HepG2 (cell line): ENCODE data around the gene XXYLT1. TPM values are rescaled to one million over a fixed set of nuclear protein-coding genes. Genes with fewer than 3 reads are reported as not detected.

Experiments
- ATAC-seq: fragments of 200-7000 bp; cut with Tn5 transposase; 3 replicates; pipeline ENCODE4 v1.9.1; 2020; ENCODE audit warnings: mild to moderate bottlenecking, moderate library complexity
- BruUV-seq: library from RNA; stranded (reverse); fragments of 400-500 nt; replicated peaks from 2 replicates; lab custom pipeline; 2021; lab: Mats Ljungman, UMichigan
- CTCF ChIA-PET: fragments of 300-600 bp; formaldehyde crosslinking; extraction: SDS; loops from one replicate; lab custom pipeline; 2021; ENCODE audit warnings: low total read pairs, inconsistent platforms, low intra/inter-chr PET ratio; lab: Yijun Ruan, JAX
- POLR2A ChIA-PET: fragments of 350-600 bp; sonication (Branson Sonifier 250); formaldehyde crosslinking; loops from one replicate; lab custom pipeline; 2020; ENCODE audit warnings: antibody characterized with exemption, inconsistent platforms; lab: Yijun Ruan, JAX
- DNase-seq: peaks from one replicate; pipeline ENCODE4 v3.0.0-alpha.2; 2015; ENCODE audit warnings: low spot score
- FAIRE-seq: peaks from 3 replicates; lab custom pipeline; 2011; peaks lifted over from hg19 to GRCh38; lab: Jason Lieb, UNC
- H2AFZ ChIP-seq: one replicate; pipeline ENCODE4 v1.6.1; 2011; ENCODE audit warnings: low read length, inconsistent platforms
- H3K27ac ChIP-seq: fragments of 300-600 bp; 3 replicates; pipeline ENCODE4 v1.8.0; 2011; ENCODE audit warnings: mixed run types, mild to moderate bottlenecking, mixed read lengths, low read length, inconsistent platforms; ENCODE audit not compliant: insufficient read depth; ENCODE audit errors: extremely low read length
- H3K27me3 ChIP-seq, 2 experiments: fragments of 200-600 bp in 1 of 2; 2 replicates in 1 of 2; 3 replicates in 1 of 2; pipeline versions ENCODE4 v1.6.0 to v1.8.0; 2011; ENCODE audit warnings: low read length in 2 of 2, mild to moderate bottlenecking in 2 of 2, moderate library complexity in 2 of 2, inconsistent platforms in 1 of 2; ENCODE audit not compliant: insufficient read depth in 2 of 2, control insufficient read depth in 1 of 2
- H3K36me3 ChIP-seq, 2 experiments: fragments of 200-600 bp in 1 of 2; replicated peaks in 1 of 2; 2 replicates in 1 of 2; 3 replicates in 1 of 2; pipeline versions ENCODE4 v1.5.1 to v1.8.0; 2011; ENCODE audit warnings: low read length in 2 of 2, inconsistent platforms in 1 of 2; ENCODE audit not compliant: insufficient read depth in 2 of 2, control insufficient read depth in 1 of 2
- H3K4me1 ChIP-seq: 2 replicates; pipeline ENCODE4 v1.5.1; 2012; ENCODE audit warnings: low read length, inconsistent platforms; ENCODE audit not compliant: insufficient read depth
- H3K4me2 ChIP-seq: 2 replicates; pipeline ENCODE4 v1.6.0; 2011; ENCODE audit warnings: low read depth, low read length, inconsistent platforms
- H3K4me3 ChIP-seq, 3 experiments: fragments of 200-600 bp in 1 of 3; sonication (generic), shearing (Covaris generic) in 1 of 3; replicated peaks in 1 of 3; 2 replicates each; pipeline ENCODE4 v1.5.1; 2011 to 2016; ENCODE audit warnings: low read length in 3 of 3, inconsistent platforms in 2 of 3, low read depth in 2 of 3, mild to moderate bottlenecking in 2 of 3, control low read depth in 1 of 3, mixed read lengths in 1 of 3; ENCODE audit not compliant: insufficient read depth in 1 of 3
- H3K79me2 ChIP-seq: one replicate; pipeline ENCODE4 v1.6.1; 2011; ENCODE audit warnings: low read length, inconsistent platforms; ENCODE audit not compliant: insufficient read depth
- H3K9ac ChIP-seq: 2 replicates; pipeline ENCODE4 v1.6.0; 2011; ENCODE audit warnings: mild to moderate bottlenecking, low read depth, low read length, inconsistent platforms; ENCODE audit not compliant: insufficient read depth
- H3K9me3 ChIP-seq: 2 replicates; pipeline ENCODE4 v1.5.1; 2012; ENCODE audit warnings: mild to moderate bottlenecking, low read length
- H4K20me1 ChIP-seq: 2 replicates; pipeline ENCODE4 v1.6.0; 2011; ENCODE audit warnings: inconsistent platforms, mild to moderate bottlenecking, low read length, moderate library complexity; ENCODE audit not compliant: insufficient read depth
- AGO1 ChIP-seq: fragments of 200-400 bp; formaldehyde crosslinking; IDR thresholded peaks from 2 replicates; pipeline ENCODE4 v1.6.1; 2017; ENCODE audit warnings: mild to moderate bottlenecking, low read depth, low read length, moderate library complexity; ENCODE audit not compliant: poor library complexity, severe bottlenecking
- HDAC6 ChIP-seq: fragments of 200-600 bp; sonication (generic); IDR thresholded peaks from 2 replicates; pipeline ENCODE4 v1.7.0; 2017; ENCODE audit warnings: mild to moderate bottlenecking, antibody characterized with exemption, low read length, low read depth
- ISX ChIP-seq: sonication (generic); formaldehyde crosslinking; conservative IDR thresholded peaks from 2 replicates; pipeline ENCODE4 v1.5.0; 2020; ENCODE audit warnings: missing genetic modification reagents
- KLF15 ChIP-seq: sonication (generic); formaldehyde crosslinking; IDR thresholded peaks from 2 replicates; pipeline ENCODE4 v1.8.1; 2023; ENCODE audit warnings: borderline replicate concordance, mild to moderate bottlenecking, inconsistent platforms, missing genetic modification reagents, mixed read lengths
- MED8 ChIP-seq: sonication (generic); formaldehyde crosslinking; IDR thresholded peaks from 2 replicates; pipeline ENCODE4 v1.8.1; 2023; ENCODE audit warnings: mild to moderate bottlenecking, missing genetic modification reagents; ENCODE audit not compliant: insufficient replicate concordance
- MTERF4 ChIP-seq: sonication (generic); formaldehyde crosslinking; IDR thresholded peaks from 2 replicates; pipeline ENCODE4 v1.8.0; 2023; ENCODE audit warnings: mild to moderate bottlenecking, missing genetic modification reagents
- PHF20 ChIP-seq: sonication (generic); formaldehyde crosslinking; IDR thresholded peaks from 2 replicates; pipeline ENCODE4 v1.5.0; 2020; ENCODE audit warnings: mild to moderate bottlenecking, missing genetic modification reagents
- REXO4 ChIP-seq: sonication (generic); formaldehyde crosslinking; IDR thresholded peaks from 2 replicates; pipeline ENCODE4 v1.8.0; 2022; ENCODE audit warnings: missing genetic modification reagents, mild to moderate bottlenecking, borderline replicate concordance
- SIN3A ChIP-seq: IDR thresholded peaks from 2 replicates; pipeline ENCODE4 v1.6.1; 2011; ENCODE audit warnings: low read depth, mild to moderate bottlenecking, control low read depth, low read length, borderline replicate concordance
- SNRNP70 ChIP-seq: fragments of 200-400 bp; formaldehyde crosslinking; IDR thresholded peaks from 2 replicates; pipeline ENCODE4 v1.6.1; 2017; ENCODE audit warnings: mild to moderate bottlenecking, low read depth, low read length, moderate library complexity
- TAF15 ChIP-seq: fragments of 200-400 bp; formaldehyde crosslinking; IDR thresholded peaks from one replicate; pipeline ENCODE4 v1.6.1; 2018; ENCODE audit warnings: mild to moderate bottlenecking, low read depth, low read length; ENCODE audit not compliant: poor library complexity, severe bottlenecking
- TEAD2 ChIP-seq: sonication (generic); formaldehyde crosslinking; IDR thresholded peaks from 2 replicates; pipeline ENCODE4 v1.9.0; 2021; ENCODE audit warnings: missing genetic modification reagents
- ZNF3 ChIP-seq: IDR thresholded peaks from 2 replicates; pipeline ENCODE4 v1.7.0; 2017; ENCODE audit warnings: inconsistent platforms
- ZNF589 ChIP-seq: sonication (generic); formaldehyde crosslinking; conservative IDR thresholded peaks from 2 replicates; pipeline ENCODE4 v1.8.0; 2022; ENCODE audit warnings: mild to moderate bottlenecking, moderate library complexity, missing genetic modification reagents
- WGBS: methylation state at CpG from one replicate; pipeline ENCODE4 v1.1.6; 2017; ENCODE audit warnings: low lambda C conversion rate; 5-methylcytosine and 5-hydroxymethylcytosine counted together
- in situ Hi-C: cut with HindIII; loops from 2 replicates; pipeline ENCODE4 v1.10.0; 2017; ENCODE audit warnings: low pct_unique_long_range_greater_than_20kb; ENCODE audit not compliant: extremely low pct_ligation_motif_present
- intact Hi-C: fragments of 100-400 bp; cut with micrococcal nuclease; formaldehyde crosslinking; loops from one replicate; pipeline ENCODE4 v1.10.0; 2022; ENCODE audit not compliant: unreplicated experiment
- polyA plus RNA-seq, 8 experiments: library from polyadenylated mRNA; depleted of rRNA in 3 of 8; stranded (reverse) in 7 of 8; unstranded in 1 of 8; fragments of >200 nt; fragmentation: Illumina TruSeq in 4 of 8; extraction: Trizol in 4 of 8; gene quantifications; 2 replicates each; pipeline versions ENCODE4 v1.2.1 to v1.2.3, GENCODE V29; 2011 to 2016; ENCODE audit warnings: low read depth in 4 of 8, missing spikeins in 1 of 8, mixed read lengths in 1 of 8; ENCODE audit not compliant: insufficient read depth in 1 of 8
- total RNA-seq, 5 experiments: library from RNA; depleted of rRNA; stranded (reverse); fragments of >200 nt; fragmentation: Illumina TruSeq; extraction: Trizol; gene quantifications; 2 replicates each; pipeline ENCODE4 v1.2.3, GENCODE V29; 2016; ENCODE audit warnings: low read depth in 1 of 5
- TF ChIP-seq, protein P1 (sequence below): sonication (generic); formaldehyde crosslinking; IDR thresholded peaks from 2 replicates; pipeline ENCODE4 v1.5.0; 2020; ENCODE audit warnings: mild to moderate bottlenecking, missing genetic modification reagents, borderline replicate concordance
- TF ChIP-seq, protein P2 (sequence below): sonication (generic); formaldehyde crosslinking; IDR thresholded peaks from 2 replicates; pipeline ENCODE4 v1.8.1; 2022; ENCODE audit warnings: low read depth, mild to moderate bottlenecking, missing genetic modification reagents

XXYLT1 gene
- total and polyA plus RNA-seq, 2 of the 13 experiments (the other 11 are each of a cell fraction or from before 2014, with no cell fraction given): 17.7 to 19.0 TPM

DNA sequence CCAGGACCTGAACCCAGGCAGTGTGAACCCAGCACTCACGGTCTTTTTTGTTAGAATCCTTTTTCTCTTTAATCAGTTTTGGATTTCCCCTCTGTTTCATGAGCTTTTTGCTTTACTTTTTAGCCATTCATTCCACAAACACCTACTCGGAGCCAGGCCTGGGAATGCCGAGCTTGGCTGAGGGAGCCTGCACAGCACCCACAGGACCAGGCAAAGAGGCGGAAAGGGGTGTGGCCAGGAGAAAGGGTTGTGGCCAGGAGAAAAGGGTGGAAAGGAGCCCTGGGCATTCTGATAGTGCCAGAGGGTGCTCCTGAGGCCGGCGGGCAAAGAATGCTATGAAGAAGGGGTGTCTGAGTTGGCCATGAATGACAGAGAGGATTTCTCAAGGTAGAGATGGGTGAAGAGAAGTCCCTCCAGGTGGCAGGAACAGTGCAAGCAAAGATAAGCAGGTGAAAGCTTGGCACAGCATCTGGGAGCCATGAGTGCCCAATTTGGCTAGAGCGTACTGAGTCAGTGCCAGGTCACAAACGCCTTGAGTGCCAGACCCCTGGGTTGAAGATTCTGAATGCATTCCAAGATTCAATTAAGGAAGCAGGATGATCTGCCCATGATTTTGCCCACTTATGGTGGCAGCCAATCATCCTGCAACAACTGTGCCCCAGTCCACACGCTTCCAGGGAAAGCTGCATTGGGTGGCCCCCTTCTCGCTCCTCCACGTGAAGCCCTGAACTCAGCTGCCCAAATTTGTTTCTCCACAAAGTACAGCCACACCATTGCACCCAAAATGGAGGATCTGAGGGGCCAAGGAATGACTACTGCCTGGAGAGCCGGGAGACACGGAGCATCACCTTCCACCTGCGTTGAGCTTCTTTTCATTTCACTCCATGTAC, 157.2 kb downstream of the XXYLT1 start (continued):
- no peak for TF ChIP-seq TAF15
- TF ChIP-seq ISX (CRISPR knock-in tag): no peak
- TF ChIP-seq PHF20: no peak
- TF ChIP-seq, protein P1, sequence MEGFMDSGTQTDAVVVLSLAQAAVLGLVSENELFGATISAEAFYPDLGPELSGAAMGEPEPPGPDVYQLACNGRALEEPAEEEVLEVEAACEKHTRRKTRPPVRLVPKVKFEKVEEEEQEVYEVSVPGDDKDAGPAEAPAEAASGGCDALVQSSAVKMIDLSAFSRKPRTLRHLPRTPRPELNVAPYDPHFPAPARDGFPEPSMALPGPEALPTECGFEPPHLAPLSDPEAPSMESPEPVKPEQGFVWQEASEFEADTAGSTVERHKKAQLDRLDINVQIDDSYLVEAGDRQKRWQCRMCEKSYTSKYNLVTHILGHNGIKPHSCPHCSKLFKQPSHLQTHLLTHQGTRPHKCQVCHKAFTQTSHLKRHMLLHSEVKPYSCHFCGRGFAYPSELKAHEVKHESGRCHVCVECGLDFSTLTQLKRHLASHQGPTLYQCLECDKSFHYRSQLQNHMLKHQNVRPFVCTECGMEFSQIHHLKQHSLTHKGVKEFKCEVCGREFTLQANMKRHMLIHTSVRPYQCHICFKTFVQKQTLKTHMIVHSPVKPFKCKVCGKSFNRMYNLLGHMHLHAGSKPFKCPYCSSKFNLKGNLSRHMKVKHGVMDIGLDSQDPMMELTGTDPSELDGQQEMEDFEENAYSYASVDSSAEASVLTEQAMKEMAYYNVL: no peak

GRCh38 chr3:195113048-195113447, 157.9 kb downstream of the XXYLT1 start:
- Histone ChIP-seq H3K27me3 (no peaks in the 10 kb centered on the region), H3K36me3 (peaks cover 2 to 6% of the 10 kb centered on the region in 2 experiments; a peak in 3 of 5 replicates), H3K4me2 (no peak overlapping the region), H3K9ac (no peak overlapping the region), H2AFZ (no peak overlapping the region), H3K79me2 (no peaks in the 10 kb centered on the region), H3K4me1 (peaks cover 33% of the 10 kb centered on the region), H3K27ac (no peak overlapping the region), H4K20me1 (no peaks in the 10 kb centered on the region), H3K9me3 (no peaks in the 10 kb centered on the region), H3K4me3 (no peak overlapping the region)
- no TSS peak for BruUV-seq
- no peak for FAIRE-seq
- DNase-seq: no peak
- intact Hi-C loops: no loop called here
- ChIA-PET POLR2A (no interaction called here), CTCF (no interaction called here)
- in situ Hi-C loops: no loop called here
- 97% methylated on average over 14 of the region's 14 CpGs for WGBS
- ATAC-seq: no peak
- TF ChIP-seq MED8 (CRISPR knock-in tag) (no peak), SNRNP70 (no peak), SIN3A (no peak), ZNF3 (CRISPR knock-in tag) (no peak), REXO4 (CRISPR knock-in tag) (no peak), AGO1 (no peak), ZNF589 (no peak), TEAD2 (no peak), KLF15 (CRISPR knock-in tag) (no peak), HDAC6 (no peak), MTERF4 (CRISPR knock-in tag) (no peak)
- TF ChIP-seq, protein P2, sequence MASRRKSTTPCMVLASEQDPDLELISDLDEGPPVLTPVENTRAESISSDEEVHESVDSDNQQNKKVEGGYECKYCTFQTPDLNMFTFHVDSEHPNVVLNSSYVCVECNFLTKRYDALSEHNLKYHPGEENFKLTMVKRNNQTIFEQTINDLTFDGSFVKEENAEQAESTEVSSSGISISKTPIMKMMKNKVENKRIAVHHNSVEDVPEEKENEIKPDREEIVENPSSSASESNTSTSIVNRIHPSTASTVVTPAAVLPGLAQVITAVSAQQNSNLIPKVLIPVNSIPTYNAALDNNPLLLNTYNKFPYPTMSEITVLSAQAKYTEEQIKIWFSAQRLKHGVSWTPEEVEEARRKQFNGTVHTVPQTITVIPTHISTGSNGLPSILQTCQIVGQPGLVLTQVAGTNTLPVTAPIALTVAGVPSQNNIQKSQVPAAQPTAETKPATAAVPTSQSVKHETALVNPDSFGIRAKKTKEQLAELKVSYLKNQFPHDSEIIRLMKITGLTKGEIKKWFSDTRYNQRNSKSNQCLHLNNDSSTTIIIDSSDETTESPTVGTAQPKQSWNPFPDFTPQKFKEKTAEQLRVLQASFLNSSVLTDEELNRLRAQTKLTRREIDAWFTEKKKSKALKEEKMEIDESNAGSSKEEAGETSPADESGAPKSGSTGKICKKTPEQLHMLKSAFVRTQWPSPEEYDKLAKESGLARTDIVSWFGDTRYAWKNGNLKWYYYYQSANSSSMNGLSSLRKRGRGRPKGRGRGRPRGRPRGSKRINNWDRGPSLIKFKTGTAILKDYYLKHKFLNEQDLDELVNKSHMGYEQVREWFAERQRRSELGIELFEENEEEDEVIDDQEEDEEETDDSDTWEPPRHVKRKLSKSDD (CRISPR knock-in tag): no peak
